ENCODE results near the gene LHFPL3. TPM values are rescaled to one million over a fixed set of nuclear protein-coding genes. Genes with fewer than 3 reads are reported as not detected.
A peak's percentile ranks its signal among the peaks of the same experiment; 100 is the strongest.

LHFPL3 gene
- total RNA-seq, 4 donors from 2014 or later, result not detected

DNA sequence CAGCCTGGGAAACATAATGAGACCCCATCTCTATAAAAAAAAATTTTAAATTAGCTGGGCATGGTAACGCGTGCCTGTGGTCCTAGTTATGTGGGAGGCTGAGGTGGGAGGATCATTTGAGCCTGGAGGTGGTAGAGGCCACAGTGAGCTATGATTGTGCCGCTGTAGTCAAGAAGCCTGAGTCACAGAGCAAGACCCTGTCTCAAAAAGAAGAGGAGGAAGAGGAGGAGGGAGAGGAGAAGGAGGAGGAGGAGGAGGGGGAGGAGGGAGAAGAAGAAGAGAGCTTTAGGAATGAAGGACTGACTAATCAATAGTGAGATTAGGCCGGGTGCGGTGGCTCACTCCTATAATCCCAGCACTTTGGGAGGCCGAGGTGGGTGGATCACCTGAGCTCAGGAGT, 573.8 kb downstream of the LHFPL3 start:
- Histone ChIP-seq H3K4me3 (no peak overlapping the region), H3K27me3 (no peaks in the 10 kb centered on the region), H3K4me1 (no peaks in the 10 kb centered on the region), H3K36me3 (no peaks in the 10 kb centered on the region), H3K9me3 (no peaks in the 10 kb centered on the region), H3K27ac (no peak overlapping the region)
- no peak for DNase-seq
- TF ChIP-seq POLR2A (IDR thresholded peaks at IDR 0.05), result no peak
- TF ChIP-seq, protein P1, sequence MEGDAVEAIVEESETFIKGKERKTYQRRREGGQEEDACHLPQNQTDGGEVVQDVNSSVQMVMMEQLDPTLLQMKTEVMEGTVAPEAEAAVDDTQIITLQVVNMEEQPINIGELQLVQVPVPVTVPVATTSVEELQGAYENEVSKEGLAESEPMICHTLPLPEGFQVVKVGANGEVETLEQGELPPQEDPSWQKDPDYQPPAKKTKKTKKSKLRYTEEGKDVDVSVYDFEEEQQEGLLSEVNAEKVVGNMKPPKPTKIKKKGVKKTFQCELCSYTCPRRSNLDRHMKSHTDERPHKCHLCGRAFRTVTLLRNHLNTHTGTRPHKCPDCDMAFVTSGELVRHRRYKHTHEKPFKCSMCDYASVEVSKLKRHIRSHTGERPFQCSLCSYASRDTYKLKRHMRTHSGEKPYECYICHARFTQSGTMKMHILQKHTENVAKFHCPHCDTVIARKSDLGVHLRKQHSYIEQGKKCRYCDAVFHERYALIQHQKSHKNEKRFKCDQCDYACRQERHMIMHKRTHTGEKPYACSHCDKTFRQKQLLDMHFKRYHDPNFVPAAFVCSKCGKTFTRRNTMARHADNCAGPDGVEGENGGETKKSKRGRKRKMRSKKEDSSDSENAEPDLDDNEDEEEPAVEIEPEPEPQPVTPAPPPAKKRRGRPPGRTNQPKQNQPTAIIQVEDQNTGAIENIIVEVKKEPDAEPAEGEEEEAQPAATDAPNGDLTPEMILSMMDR (IDR thresholded peaks at IDR 0.05), result no peak

DNA sequence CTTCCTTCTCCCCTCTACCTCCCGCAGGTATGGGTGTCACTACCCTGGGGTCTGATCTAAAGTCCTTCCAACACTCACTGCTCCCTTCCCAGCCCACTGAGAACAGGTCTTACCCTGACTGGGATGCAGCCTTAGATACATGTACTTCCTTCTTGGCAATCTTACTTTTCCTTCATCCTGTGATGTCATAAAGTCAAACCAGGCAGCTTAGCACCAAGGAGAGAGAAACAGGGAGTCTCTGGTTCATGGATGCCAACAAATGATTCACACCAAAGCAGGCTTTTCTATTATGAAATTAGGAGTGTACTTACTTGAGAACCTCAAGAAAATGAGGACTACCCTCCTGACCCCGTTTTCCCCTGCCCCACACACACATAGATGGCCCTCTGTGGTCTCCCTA, 574.6 kb downstream of the LHFPL3 start:
- no peaks in the 10 kb centered on the region for H3K9me3 ChIP-seq
- no peaks in the 10 kb centered on the region for H3K27me3 ChIP-seq
- no peaks in the 10 kb centered on the region for H3K4me1 ChIP-seq
- TF ChIP-seq, protein P1 (IDR thresholded peaks at IDR 0.05), result no peak
- no peak overlapping the region for H3K27ac ChIP-seq
- H3K4me3 ChIP-seq, result no peak overlapping the region
- no peak for DNase-seq
- H3K36me3 ChIP-seq, result no peaks in the 10 kb centered on the region

DNA sequence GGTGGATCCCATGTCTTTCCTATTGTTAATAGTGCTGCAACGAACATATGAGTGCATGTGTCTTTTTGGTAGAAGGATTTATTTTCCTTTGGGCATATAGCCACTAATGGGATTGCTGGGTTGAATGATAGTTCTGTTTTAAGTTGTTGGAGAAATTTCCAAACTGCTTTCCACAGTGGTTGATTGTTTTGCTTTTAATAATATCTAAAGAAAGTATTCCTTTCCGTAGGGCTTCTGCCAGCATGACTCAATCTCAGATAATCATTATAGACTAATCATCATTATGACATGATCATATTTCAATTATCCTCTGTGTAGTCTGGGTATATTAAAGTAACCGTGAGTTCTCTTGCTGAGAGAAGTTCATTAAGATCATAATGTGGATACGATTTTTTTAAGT, 575.4 kb downstream of the LHFPL3 start:
- no peak for TF ChIP-seq POLR2A (IDR thresholded peaks at IDR 0.05)
- TF ChIP-seq, protein P1 (IDR thresholded peaks at IDR 0.05), result no peak
- Histone ChIP-seq H3K9me3 (no peaks in the 10 kb centered on the region), H3K27me3 (no peaks in the 10 kb centered on the region), H3K4me3 (no peak overlapping the region), H3K4me1 (no peaks in the 10 kb centered on the region), H3K27ac (peak overlapping the region in 2 of 4 donors; percentile 13 to 39), H3K36me3 (no peaks in the 10 kb centered on the region)
- no peak for DNase-seq

DNA sequence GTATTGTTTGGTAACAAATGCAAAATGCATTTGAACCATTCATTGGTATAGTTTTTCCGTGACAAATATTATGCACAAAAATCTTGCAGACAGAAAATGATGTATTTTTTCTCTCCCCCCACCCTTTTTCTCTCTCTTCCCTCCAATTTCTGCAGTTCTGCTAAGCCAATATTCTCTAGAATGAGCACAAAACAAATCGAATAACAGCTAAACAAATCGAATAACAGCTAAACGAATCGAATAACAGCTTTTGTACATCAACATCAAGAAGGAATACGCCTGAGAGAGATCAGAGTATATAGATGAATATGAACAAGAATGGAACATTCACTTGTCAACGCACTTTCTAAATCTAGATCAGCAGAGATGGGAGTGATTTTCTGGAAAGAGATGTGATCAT, 577.6 kb downstream of the LHFPL3 start:
- Histone ChIP-seq H3K4me1 (no peaks in the 10 kb centered on the region), H3K27me3 (no peaks in the 10 kb centered on the region), H3K4me3 (no peak overlapping the region), H3K9me3 (no peaks in the 10 kb centered on the region), H3K36me3 (no peaks in the 10 kb centered on the region), H3K27ac (peak overlapping the region in 2 of 4 donors; percentile 11 to 28)
- no peak for DNase-seq
- TF ChIP-seq, protein P1 (IDR thresholded peaks at IDR 0.05), result no peak
- TF ChIP-seq POLR2A (IDR thresholded peaks at IDR 0.05), result no peak

DNA sequence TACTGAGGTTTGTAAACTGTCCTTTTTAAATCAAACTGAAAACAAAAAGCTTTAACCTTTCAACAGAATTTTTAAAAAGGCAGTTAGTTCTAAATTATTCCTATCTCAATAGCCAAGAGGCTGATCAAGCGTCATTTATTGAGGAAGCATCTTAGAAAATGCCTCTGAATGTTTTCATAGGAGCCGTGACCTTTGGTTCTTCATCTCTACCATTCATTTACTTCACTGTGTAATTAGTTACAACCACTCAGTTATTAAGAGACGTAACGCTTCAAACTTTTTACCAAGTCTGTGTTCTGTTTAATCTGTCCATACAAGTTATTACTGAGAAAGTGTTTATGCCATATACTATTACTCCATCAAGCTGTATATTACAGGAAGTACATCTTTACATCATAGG, 578.2 kb downstream of the LHFPL3 start:
- Histone ChIP-seq H3K9me3 (no peaks in the 10 kb centered on the region), H3K27me3 (no peaks in the 10 kb centered on the region), H3K4me3 (no peak overlapping the region), H3K27ac (peak overlapping the region in 3 of 4 donors; percentile 11 to 49 (median 28)), H3K36me3 (no peaks in the 10 kb centered on the region), H3K4me1 (no peaks in the 10 kb centered on the region)
- TF ChIP-seq POLR2A (IDR thresholded peaks at IDR 0.05), result no peak
- TF ChIP-seq, protein P1 (IDR thresholded peaks at IDR 0.05), result peak in 3 of 6 experiments; percentile 13 to 43 (median 18)
- no peak for DNase-seq

DNA sequence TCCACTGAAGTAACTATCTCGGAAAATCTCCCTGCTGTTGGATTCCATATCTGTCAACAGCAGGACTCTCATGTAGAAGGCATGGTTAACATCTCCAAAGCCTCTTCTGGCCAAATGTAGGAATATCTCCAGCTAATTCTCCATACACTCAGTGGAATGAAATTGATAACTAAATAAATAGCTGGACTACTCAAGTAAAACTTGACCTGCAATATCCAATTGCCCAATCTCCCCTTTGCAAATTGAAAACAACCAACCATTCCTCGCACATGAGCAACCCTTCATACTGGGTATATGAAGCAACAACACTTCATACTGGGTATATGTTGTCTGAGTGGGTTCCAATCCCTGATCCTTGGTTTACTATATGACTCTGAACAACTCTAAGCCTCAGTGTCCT, 580.2 kb downstream of the LHFPL3 start:
- no peak for DNase-seq
- no peaks in the 10 kb centered on the region for H3K4me1 ChIP-seq
- no peak for TF ChIP-seq POLR2A (IDR thresholded peaks at IDR 0.05)
- TF ChIP-seq, protein P1 (IDR thresholded peaks at IDR 0.05), result no peak
- H3K36me3 ChIP-seq, result no peaks in the 10 kb centered on the region
- H3K27me3 ChIP-seq, result no peaks in the 10 kb centered on the region
- H3K4me3 ChIP-seq, result no peak overlapping the region
- H3K27ac ChIP-seq, result no peak overlapping the region
- H3K9me3 ChIP-seq, result no peaks in the 10 kb centered on the region

Measured in Peyer's patch (tissue), 4 donors.